ENCODE results near the gene TIGIT. TPM values are rescaled to one million over a fixed set of nuclear protein-coding genes. Genes with fewer than 3 reads are reported as not detected.

The TIGIT gene
- total and polyA plus RNA-seq, 2 experiments from 2014 or later = 0.39 TPM; not detected in 1

- H3K4me3 ChIP-seq = no peak overlapping the region
These were observed 2.1 kb downstream of the TIGIT start for GRCh38 chr3:114295946-114296345.

DNA sequence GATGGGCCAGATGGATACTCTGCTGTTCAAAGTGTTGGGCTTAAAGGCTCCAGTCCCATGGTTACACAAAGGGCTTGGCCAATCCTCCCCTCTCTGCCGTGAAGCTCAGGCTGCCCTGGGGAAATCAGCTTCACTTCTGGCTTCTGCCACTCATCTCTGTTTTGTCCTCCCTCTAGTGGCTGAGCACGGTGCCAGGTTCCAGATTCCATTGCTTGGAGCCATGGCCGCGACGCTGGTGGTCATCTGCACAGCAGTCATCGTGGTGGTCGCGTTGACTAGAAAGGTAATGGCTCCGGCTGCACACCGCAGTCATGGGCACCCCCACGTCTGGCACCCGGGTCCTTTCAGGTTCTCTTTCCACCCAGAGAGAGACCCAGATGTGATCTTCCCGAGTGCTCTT, 5.6 kb downstream of the TIGIT start:
- WGBS (ENCODE audit: low lambda C conversion rate, missing lambda C conversion rate) = 79% methylated on average over 13 of the region's 13 CpGs
- TF ChIP-seq EZH2 (IDR thresholded peaks at IDR 0.05; ENCODE audit: borderline replicate concordance) = no peak
- no peak for TF ChIP-seq EZH2phosphoT487 (IDR thresholded peaks at IDR 0.05; ENCODE audit: low read depth, severe bottlenecking, unreplicated experiment)
- TF ChIP-seq CTCF (IDR thresholded peaks at IDR 0.05; ENCODE audit: poor library complexity) = no peak

More at GRCh38 chr3:114295946-114296345, 2.1 kb downstream of the TIGIT start:
- Histone ChIP-seq H2AFZ (no peak overlapping the region), H3K4me2 (no peak overlapping the region), H3K4me1 (ENCODE audit: insufficient read depth) (no peaks in the 10 kb centered on the region), H3K79me2 (no peaks in the 10 kb centered on the region), H3K9me2 (replicated peaks; ENCODE audit: insufficient read depth) (no peaks in the 10 kb centered on the region), H4K20me1 (ENCODE audit: insufficient read depth, poor library complexity, severe bottlenecking) (no peaks in the 10 kb centered on the region), H3K27ac (no peak overlapping the region), H3K27me3 (no peaks in the 10 kb centered on the region), H3K9me3 (ENCODE audit: low read depth) (no peaks in the 10 kb centered on the region), H3K36me3 (replicated peaks; ENCODE audit: insufficient read depth, low read depth) (no peaks in the 10 kb centered on the region)
- TF ChIP-seq EZH2 (IDR thresholded peaks at IDR 0.05; ENCODE audit: borderline replicate concordance) (no peak), CTCF (IDR thresholded peaks at IDR 0.05; ENCODE audit: poor library complexity) (no peak), EZH2phosphoT487 (IDR thresholded peaks at IDR 0.05; ENCODE audit: low read depth, severe bottlenecking, unreplicated experiment) (no peak)
- DNase-seq (ENCODE audit: low spot score) = no peak
- whole genome bisulfite sequencing (ENCODE audit: low lambda C conversion rate, missing lambda C conversion rate) = 90% methylated on average over 2 of the region's 2 CpGs

DNA sequence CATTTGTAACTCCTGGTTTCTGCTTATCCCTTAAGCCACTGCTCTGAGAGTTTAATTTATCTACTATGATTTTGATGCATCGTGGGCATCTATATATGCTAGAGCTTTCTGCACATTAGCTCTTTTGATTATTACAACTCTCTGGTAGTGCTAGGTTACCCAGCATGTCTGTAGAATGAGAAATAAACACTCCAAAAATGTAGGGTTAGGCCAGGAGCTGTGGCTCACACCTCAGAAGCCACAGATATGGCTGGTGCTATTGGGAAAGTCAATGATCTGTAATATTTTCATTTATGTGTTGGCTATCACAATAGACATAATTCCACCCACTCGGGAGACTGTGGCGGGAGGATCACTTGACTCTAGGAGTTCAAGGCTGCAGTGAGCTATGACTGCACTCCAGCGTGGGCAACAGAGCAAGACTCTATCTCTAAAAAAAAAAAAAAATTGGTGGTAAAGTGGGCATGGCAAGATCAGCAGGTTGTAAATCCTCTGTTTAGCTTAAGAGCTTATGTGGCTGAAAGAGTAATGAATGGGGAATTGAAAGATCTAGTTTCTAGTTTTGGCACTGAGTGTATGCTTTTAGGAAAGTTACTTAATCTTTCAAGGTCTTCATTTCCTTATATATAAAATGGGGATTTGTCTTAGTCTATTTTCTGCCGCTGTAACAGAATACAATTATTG, 6.3 kb downstream of the TIGIT start:
- Histone ChIP-seq H2AFZ (no peak overlapping the region), H3K4me2 (no peak overlapping the region), H3K36me3 (replicated peaks; ENCODE audit: insufficient read depth, low read depth) (no peaks in the 10 kb centered on the region), H3K4me1 (ENCODE audit: insufficient read depth) (no peaks in the 10 kb centered on the region), H3K27ac (no peak overlapping the region), H3K27me3 (no peaks in the 10 kb centered on the region), H3K79me2 (no peaks in the 10 kb centered on the region), H4K20me1 (ENCODE audit: insufficient read depth, poor library complexity, severe bottlenecking) (no peaks in the 10 kb centered on the region), H3K4me3 (no peak overlapping the region), H3K9me3 (ENCODE audit: low read depth) (no peaks in the 10 kb centered on the region), H3K9me2 (replicated peaks; ENCODE audit: insufficient read depth) (no peaks in the 10 kb centered on the region)
- 91% methylated on average over 5 of the region's 5 CpGs for WGBS (ENCODE audit: low lambda C conversion rate, missing lambda C conversion rate)
- DNase-seq (ENCODE audit: low spot score) = no peak
- TF ChIP-seq EZH2phosphoT487 (IDR thresholded peaks at IDR 0.05; ENCODE audit: low read depth, severe bottlenecking, unreplicated experiment) (no peak), EZH2 (IDR thresholded peaks at IDR 0.05; ENCODE audit: borderline replicate concordance) (no peak), CTCF (IDR thresholded peaks at IDR 0.05; ENCODE audit: poor library complexity) (no peak)

More for the DNA sequence above, 5.6 kb downstream of the TIGIT start:
- peak; percentile 11 for DNase-seq (ENCODE audit: low spot score)
- H3K4me1 ChIP-seq (ENCODE audit: insufficient read depth) = no peaks in the 10 kb centered on the region
- H3K4me3 ChIP-seq = no peak overlapping the region
- H3K27ac ChIP-seq = no peak overlapping the region
- H3K27me3 ChIP-seq = no peaks in the 10 kb centered on the region
- no peak overlapping the region for H3K4me2 ChIP-seq
- H3K79me2 ChIP-seq = no peaks in the 10 kb centered on the region
- H3K36me3 ChIP-seq (replicated peaks; ENCODE audit: insufficient read depth, low read depth) = no peaks in the 10 kb centered on the region
- no peak overlapping the region for H2AFZ ChIP-seq
- H3K9me3 ChIP-seq (ENCODE audit: low read depth) = no peaks in the 10 kb centered on the region
- H3K9me2 ChIP-seq (replicated peaks; ENCODE audit: insufficient read depth) = no peaks in the 10 kb centered on the region
- no peaks in the 10 kb centered on the region for H4K20me1 ChIP-seq (ENCODE audit: insufficient read depth, poor library complexity, severe bottlenecking)

Data from hepatocyte (in vitro differentiated cells).